Measurements from ENCODE around the gene GUCD1. TPM values are rescaled to one million over a fixed set of nuclear protein-coding genes. Genes with fewer than 3 reads are reported as not detected.

The GUCD1 gene
- total RNA-seq, 1 donor from 2014 or later = 77.7 TPM

GRCh38 chr22:24495365-24495675, 59.6 kb downstream of the GUCD1 start:
- peaks cover 3% of the 10 kb centered on the region for H3K4me1 Mint-ChIP-seq (ENCODE audit: low read depth, unreplicated experiment)
- Histone ChIP-seq H4K20me1 (ENCODE audit: insufficient read depth, low read length) (no peaks in the 10 kb centered on the region), H3K4me2 (ENCODE audit: low read length) (no peak overlapping the region), H3K4me1 (ENCODE audit: insufficient read depth, low read length) (peaks cover 9% of the 10 kb centered on the region), H2AFZ (ENCODE audit: low read depth, low read length) (no peak overlapping the region), H3K4me3 (ENCODE audit: insufficient read depth, low read depth, low read length) (no peak overlapping the region), H3K9ac (ENCODE audit: low read length) (no peak overlapping the region), H3K36me3 (ENCODE audit: insufficient read depth, low read length) (no peaks in the 10 kb centered on the region), H3K79me2 (ENCODE audit: insufficient read depth, low read length) (no peaks in the 10 kb centered on the region), H3K27ac (ENCODE audit: low read depth, low read length) (no peak overlapping the region), H3K9me3 (ENCODE audit: insufficient read depth, low read depth, low read length) (no peaks in the 10 kb centered on the region), H3K27me3 (ENCODE audit: insufficient read depth, low read length) (peaks cover 22% of the 10 kb centered on the region)
- FAIRE-seq = no peak
- peaks cover 69% of the 10 kb centered on the region for H3K27me3 Mint-ChIP-seq (ENCODE audit: low read depth, unreplicated experiment)
- no peak for DNase-seq (ENCODE audit: low read depth)
- H3K4me3 Mint-ChIP-seq (ENCODE audit: unreplicated experiment) = no peak overlapping the region
- peaks cover 2% of the 10 kb centered on the region for H3K36me3 Mint-ChIP-seq (ENCODE audit: low read depth, unreplicated experiment)
- TF ChIP-seq, protein P1, sequence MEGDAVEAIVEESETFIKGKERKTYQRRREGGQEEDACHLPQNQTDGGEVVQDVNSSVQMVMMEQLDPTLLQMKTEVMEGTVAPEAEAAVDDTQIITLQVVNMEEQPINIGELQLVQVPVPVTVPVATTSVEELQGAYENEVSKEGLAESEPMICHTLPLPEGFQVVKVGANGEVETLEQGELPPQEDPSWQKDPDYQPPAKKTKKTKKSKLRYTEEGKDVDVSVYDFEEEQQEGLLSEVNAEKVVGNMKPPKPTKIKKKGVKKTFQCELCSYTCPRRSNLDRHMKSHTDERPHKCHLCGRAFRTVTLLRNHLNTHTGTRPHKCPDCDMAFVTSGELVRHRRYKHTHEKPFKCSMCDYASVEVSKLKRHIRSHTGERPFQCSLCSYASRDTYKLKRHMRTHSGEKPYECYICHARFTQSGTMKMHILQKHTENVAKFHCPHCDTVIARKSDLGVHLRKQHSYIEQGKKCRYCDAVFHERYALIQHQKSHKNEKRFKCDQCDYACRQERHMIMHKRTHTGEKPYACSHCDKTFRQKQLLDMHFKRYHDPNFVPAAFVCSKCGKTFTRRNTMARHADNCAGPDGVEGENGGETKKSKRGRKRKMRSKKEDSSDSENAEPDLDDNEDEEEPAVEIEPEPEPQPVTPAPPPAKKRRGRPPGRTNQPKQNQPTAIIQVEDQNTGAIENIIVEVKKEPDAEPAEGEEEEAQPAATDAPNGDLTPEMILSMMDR (IDR thresholded peaks at IDR 0.05; ENCODE audit: insufficient read depth, low read depth, low read length) = no peak
- no peak for TF ChIP-seq EZH2 (IDR thresholded peaks at IDR 0.05; ENCODE audit: insufficient read depth, low read length)
- no peak overlapping the region for H3K27ac Mint-ChIP-seq (ENCODE audit: unreplicated experiment)
- H3K9me3 Mint-ChIP-seq (ENCODE audit: unreplicated experiment) = peaks cover 3% of the 10 kb centered on the region

DNA sequence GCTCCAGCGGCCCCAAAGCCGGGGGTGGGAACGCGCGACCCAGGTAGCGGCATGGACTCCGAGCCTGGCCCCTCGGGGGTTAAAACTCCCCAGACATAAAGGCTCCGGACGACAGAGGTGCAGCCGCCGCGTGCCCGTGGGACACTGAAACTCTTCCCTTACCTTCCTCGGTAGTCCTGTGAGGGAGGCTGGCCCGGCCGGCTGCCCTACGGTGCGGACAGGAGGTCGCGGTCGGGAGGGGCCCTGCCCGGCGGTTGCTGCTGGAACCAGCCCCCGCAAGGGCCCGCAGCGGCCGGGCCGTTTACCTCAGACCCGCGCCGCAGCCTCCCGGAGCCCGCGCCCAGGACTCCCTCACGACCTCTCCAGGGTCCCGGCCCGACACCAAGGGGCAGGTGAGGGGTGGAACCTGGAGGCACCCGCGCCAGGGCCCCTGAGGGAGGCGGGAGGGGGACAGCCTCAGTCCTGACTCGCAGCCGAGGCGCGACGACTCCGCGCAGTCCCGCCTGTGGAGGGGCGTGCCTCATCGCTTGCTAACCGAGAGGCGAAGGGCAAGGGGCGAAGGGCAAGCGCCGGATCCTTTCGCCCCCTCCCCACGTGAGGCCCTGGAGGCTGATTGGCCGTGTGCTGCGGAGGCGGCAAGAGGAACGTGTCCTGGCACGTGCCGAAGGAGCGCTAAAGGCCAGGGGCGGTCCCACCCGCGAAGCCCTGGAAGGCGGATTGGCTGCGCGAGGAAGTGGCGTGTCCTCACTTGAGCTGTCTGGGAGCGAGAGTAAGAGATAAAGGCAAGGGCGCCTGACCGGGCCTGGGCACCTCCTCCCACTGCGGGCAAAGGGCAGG, 60.2 kb downstream of the GUCD1 start, which contains the start of gene UPB1:
UPB1 (plus strand) TSS at position 805 of the 837 bp plus-strand sequence. CDS start 72 bp downstream, outside the sequence.
- H4K20me1 ChIP-seq (ENCODE audit: insufficient read depth, low read length) = no peaks in the 10 kb centered on the region
- H3K79me2 ChIP-seq (ENCODE audit: insufficient read depth, low read length) = no peaks in the 10 kb centered on the region
- H3K27me3 Mint-ChIP-seq (ENCODE audit: low read depth, unreplicated experiment) = peaks cover 64% of the 10 kb centered on the region
- peaks cover 3% of the 10 kb centered on the region for H3K4me1 Mint-ChIP-seq (ENCODE audit: low read depth, unreplicated experiment)
- H3K36me3 ChIP-seq (ENCODE audit: insufficient read depth, low read length) = no peaks in the 10 kb centered on the region
- no peak for DNase-seq (ENCODE audit: low read depth)
- H3K27ac ChIP-seq (ENCODE audit: low read depth, low read length) = no peak within 1 kb of the TSS
- H3K4me2 ChIP-seq (ENCODE audit: low read length) = peak within 1 kb of the TSS; percentile 77
- H3K9me3 Mint-ChIP-seq (ENCODE audit: unreplicated experiment) = peaks cover 3% of the 10 kb centered on the region
- H3K36me3 Mint-ChIP-seq (ENCODE audit: low read depth, unreplicated experiment) = peaks cover 2% of the 10 kb centered on the region
- H3K4me3 Mint-ChIP-seq (ENCODE audit: unreplicated experiment) = no peak within 1 kb of the TSS
- no peak within 1 kb of the TSS for H3K27ac Mint-ChIP-seq (ENCODE audit: unreplicated experiment)
- no peak for FAIRE-seq
- TF ChIP-seq EZH2 (IDR thresholded peaks at IDR 0.05; ENCODE audit: insufficient read depth, low read length) = peak; percentile 95
- TF ChIP-seq, protein P1 (IDR thresholded peaks at IDR 0.05; ENCODE audit: insufficient read depth, low read depth, low read length) = no peak
- H3K9me3 ChIP-seq (ENCODE audit: insufficient read depth, low read depth, low read length) = no peaks in the 10 kb centered on the region
- no peak within 1 kb of the TSS for H3K9ac ChIP-seq (ENCODE audit: low read length)
- H3K27me3 ChIP-seq (ENCODE audit: insufficient read depth, low read length) = peaks cover 22% of the 10 kb centered on the region
- peaks cover 9% of the 10 kb centered on the region for H3K4me1 ChIP-seq (ENCODE audit: insufficient read depth, low read length)
- peak within 1 kb of the TSS; percentile 69 for H2AFZ ChIP-seq (ENCODE audit: low read depth, low read length)
- peak within 1 kb of the TSS; percentile 37 for H3K4me3 ChIP-seq (ENCODE audit: insufficient read depth, low read depth, low read length)

DNA sequence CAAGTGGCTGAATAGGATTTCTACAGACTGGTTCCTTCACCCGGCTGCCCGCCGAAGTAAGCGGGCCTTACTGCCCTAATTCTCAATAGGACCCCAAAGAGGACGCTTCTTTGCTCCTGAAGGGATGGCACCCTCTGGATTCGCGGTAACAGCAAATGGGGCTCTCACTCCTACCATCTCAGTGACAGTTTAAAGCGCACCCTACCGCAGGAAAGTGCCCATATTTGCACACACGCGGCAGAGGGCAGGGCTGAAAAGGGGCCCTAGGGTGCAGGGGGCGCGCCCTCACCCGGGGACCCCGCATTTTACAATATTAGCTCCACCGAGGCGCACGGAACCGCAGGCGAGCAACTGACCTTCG, 60.8 kb downstream of the GUCD1 start:
- Histone ChIP-seq H3K9ac (ENCODE audit: low read length) (no peak overlapping the region), H3K79me2 (ENCODE audit: insufficient read depth, low read length) (no peaks in the 10 kb centered on the region), H3K27ac (ENCODE audit: low read depth, low read length) (no peak overlapping the region), H3K4me2 (ENCODE audit: low read length) (peak overlapping the region; percentile 77), H3K36me3 (ENCODE audit: insufficient read depth, low read length) (no peaks in the 10 kb centered on the region), H2AFZ (ENCODE audit: low read depth, low read length) (peak overlapping the region; percentile 69), H3K9me3 (ENCODE audit: insufficient read depth, low read depth, low read length) (no peaks in the 10 kb centered on the region), H3K4me3 (ENCODE audit: insufficient read depth, low read depth, low read length) (peak overlapping the region; percentile 37), H3K27me3 (ENCODE audit: insufficient read depth, low read length) (peaks cover 22% of the 10 kb centered on the region), H3K4me1 (ENCODE audit: insufficient read depth, low read length) (peaks cover 9% of the 10 kb centered on the region), H4K20me1 (ENCODE audit: insufficient read depth, low read length) (no peaks in the 10 kb centered on the region)
- H3K4me3 Mint-ChIP-seq (ENCODE audit: unreplicated experiment) = no peak overlapping the region
- H3K27me3 Mint-ChIP-seq (ENCODE audit: low read depth, unreplicated experiment) = peaks cover 58% of the 10 kb centered on the region
- no peak for FAIRE-seq
- TF ChIP-seq EZH2 (IDR thresholded peaks at IDR 0.05; ENCODE audit: insufficient read depth, low read length) = no peak
- TF ChIP-seq, protein P1 (IDR thresholded peaks at IDR 0.05; ENCODE audit: insufficient read depth, low read depth, low read length) = no peak
- no peak overlapping the region for H3K27ac Mint-ChIP-seq (ENCODE audit: unreplicated experiment)
- H3K36me3 Mint-ChIP-seq (ENCODE audit: low read depth, unreplicated experiment) = peaks cover 2% of the 10 kb centered on the region
- peaks cover 3% of the 10 kb centered on the region for H3K9me3 Mint-ChIP-seq (ENCODE audit: unreplicated experiment)
- H3K4me1 Mint-ChIP-seq (ENCODE audit: low read depth, unreplicated experiment) = peaks cover 3% of the 10 kb centered on the region
- no peak for DNase-seq (ENCODE audit: low read depth)

All from astrocyte (in vitro differentiated cells and primary cell).